ENCODE measurements around the gene GCHFR.

Gene GCHFR

DNA sequence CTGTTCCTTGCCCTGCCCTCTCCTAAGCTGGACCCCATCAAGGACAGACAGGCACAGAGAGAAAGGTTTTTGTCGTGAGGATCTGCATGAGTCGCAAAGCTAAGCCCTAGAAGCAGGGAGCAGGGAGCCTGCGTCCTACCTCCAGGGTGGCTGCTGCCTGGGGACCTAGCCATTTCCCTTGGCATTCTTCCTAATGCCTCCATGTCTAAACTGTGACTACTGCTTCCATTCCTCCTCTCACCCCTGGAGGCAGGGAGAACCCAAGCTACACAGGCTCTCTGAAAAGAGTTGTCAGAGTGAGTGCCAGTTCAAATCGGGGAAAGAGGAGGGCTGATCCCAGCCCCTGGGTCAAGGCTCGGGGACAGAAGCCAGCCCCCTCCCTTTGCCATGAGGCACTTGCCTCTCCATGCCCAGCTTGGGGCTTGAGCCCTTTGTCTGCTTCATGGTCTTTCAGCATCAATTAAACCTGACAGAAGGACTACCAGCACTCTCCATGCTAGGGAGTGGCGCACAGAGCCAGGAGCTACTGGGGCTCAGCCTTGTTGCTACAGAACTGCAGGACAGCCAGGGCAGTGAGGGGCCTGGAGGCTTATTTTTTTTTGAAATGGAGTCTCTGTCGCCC is 2.4 kb downstream of the GCHFR start:
- Histone ChIP-seq H3K9me3 (replicated peaks; ENCODE audit: insufficient read depth, low read length) (no peaks in the 10 kb centered on the region), H4K20me1 (ENCODE audit: insufficient read depth, low read length) (no peaks in the 10 kb centered on the region), H3K27ac (ENCODE audit: low read length) (no peak overlapping the region), H3K79me2 (ENCODE audit: low read length) (no peaks in the 10 kb centered on the region), H3K9me2 (replicated peaks; ENCODE audit: insufficient read depth, low read length) (no peaks in the 10 kb centered on the region), H2AFZ (ENCODE audit: low read length) (no peak overlapping the region), H3K36me3 (replicated peaks; ENCODE audit: insufficient read depth, low read length) (no peaks in the 10 kb centered on the region), H3K9ac (ENCODE audit: low read length) (no peak overlapping the region), H3K4me3 (ENCODE audit: low read length) (no peak overlapping the region), H3F3A (ENCODE audit: insufficient read depth, low read length) (peaks cover 19% of the 10 kb centered on the region), H3K4me1 (ENCODE audit: low read length) (peaks cover 22% of the 10 kb centered on the region), H3K27me3 (replicated peaks; ENCODE audit: insufficient read depth, low read length) (no peaks in the 10 kb centered on the region), H3K4me2 (ENCODE audit: low read depth, low read length) (no peak overlapping the region)
- DNase-seq = no peak
- TF ChIP-seq EZH2 (optimal IDR thresholded peaks at IDR 0.05; ENCODE audit: low read depth, low read length) (no peak), EZH2phosphoT487 (IDR thresholded peaks at IDR 0.05; ENCODE audit: low read length) (no peak), CTCF (IDR thresholded peaks at IDR 0.05; ENCODE audit: low read length) (no peak)

DNA sequence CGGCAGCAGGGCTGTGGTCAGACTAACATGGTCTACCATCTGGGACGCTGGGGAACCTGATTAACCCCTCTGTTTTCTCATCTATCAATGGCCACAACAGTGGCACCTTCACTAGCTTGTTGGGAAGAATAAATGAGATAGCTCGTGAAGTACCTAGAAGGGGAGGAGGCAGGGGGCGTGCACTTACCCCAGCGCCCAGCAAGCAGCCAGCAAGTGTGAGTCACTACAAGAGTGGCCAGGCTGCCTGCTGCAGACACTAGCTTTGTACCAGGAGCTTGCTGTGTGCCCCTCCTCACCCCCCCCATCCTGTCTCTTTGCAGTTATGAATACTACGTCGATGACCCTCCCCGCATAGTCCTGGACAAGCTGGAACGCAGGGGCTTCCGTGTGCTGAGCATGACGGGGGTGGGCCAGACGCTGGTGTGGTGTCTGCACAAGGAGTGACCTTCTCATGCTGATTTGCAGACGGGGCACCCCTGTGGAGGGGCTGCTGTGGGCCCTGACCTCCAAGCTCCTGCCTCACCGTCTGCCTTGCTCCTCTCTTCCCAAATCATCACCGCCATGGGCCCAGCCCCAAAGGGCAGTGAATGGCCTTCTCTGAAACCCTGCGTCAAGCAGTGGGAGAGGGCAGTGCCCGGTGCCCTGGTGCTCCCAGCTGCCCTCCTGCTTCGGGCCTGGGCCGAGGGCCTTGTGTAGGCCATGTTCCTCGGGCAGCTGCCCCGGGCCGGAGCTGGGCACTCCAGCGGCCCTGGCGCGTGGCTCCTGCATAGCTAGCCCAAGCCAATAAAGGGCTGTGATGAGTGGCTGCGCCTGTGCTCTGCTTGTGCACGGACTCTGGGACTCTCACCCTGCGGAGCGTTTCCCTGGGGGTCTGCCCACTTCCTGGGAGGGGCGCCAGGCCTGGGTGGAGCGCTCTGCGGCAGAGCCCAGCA is 3.3 kb downstream of the GCHFR start:
- peaks cover 22% of the 10 kb centered on the region for H3K4me1 ChIP-seq (ENCODE audit: low read length)

DNA sequence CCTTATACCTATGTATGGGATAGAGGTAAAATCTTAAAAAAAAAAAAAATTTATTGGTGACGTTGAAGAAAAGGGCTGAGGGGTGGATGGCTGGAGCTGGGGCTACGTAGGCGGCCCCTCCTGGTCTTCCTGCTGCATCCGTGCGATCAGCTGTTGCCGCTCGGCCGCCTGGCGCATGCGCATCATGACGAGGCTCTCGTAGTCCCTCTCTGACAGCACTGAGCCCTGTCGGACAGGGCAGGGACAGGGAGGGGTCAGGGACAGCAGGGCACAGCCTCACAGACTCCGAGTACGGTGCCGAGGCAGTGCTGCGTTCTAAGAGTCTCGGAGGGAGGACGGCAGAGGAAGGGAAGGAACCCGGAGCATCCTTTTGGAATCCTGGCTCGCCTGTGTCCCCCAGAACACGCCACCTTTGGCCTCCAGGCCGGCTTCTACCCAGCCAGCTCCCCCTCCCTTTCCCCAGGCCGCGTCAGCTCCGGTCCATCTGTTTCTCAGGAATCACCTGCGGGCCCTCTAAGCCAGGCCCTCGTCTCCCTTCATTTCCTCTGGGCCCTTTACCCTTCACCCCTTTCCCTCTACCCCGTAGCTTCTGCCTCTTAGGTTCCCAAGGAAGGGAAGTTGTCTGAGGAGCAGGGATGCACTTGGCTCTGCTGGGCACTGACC is 4.1 kb downstream of the GCHFR start:
- TF ChIP-seq EZH2 (optimal IDR thresholded peaks at IDR 0.05; ENCODE audit: low read depth, low read length) = no peak
- TF ChIP-seq CTCF (IDR thresholded peaks at IDR 0.05; ENCODE audit: low read length) = no peak
- TF ChIP-seq EZH2phosphoT487 (IDR thresholded peaks at IDR 0.05; ENCODE audit: low read length) = no peak
- H3K27ac ChIP-seq (ENCODE audit: low read length) = no peak overlapping the region
- no peak overlapping the region for H2AFZ ChIP-seq (ENCODE audit: low read length)
- H3K4me3 ChIP-seq (ENCODE audit: low read length) = no peak overlapping the region
- no peaks in the 10 kb centered on the region for H3K36me3 ChIP-seq (replicated peaks; ENCODE audit: insufficient read depth, low read length)
- H3F3A ChIP-seq (ENCODE audit: insufficient read depth, low read length) = peaks cover 19% of the 10 kb centered on the region
- DNase-seq = no peak
- no peaks in the 10 kb centered on the region for H4K20me1 ChIP-seq (ENCODE audit: insufficient read depth, low read length)
- H3K27me3 ChIP-seq (replicated peaks; ENCODE audit: insufficient read depth, low read length) = no peaks in the 10 kb centered on the region
- no peak overlapping the region for H3K4me2 ChIP-seq (ENCODE audit: low read depth, low read length)
- H3K9me3 ChIP-seq (replicated peaks; ENCODE audit: insufficient read depth, low read length) = no peaks in the 10 kb centered on the region
- no peak overlapping the region for H3K9ac ChIP-seq (ENCODE audit: low read length)
- no peaks in the 10 kb centered on the region for H3K9me2 ChIP-seq (replicated peaks; ENCODE audit: insufficient read depth, low read length)
- no peaks in the 10 kb centered on the region for H3K79me2 ChIP-seq (ENCODE audit: low read length)
- peaks cover 22% of the 10 kb centered on the region for H3K4me1 ChIP-seq (ENCODE audit: low read length)

More for the DNA sequence above, 3.3 kb downstream of the GCHFR start:
- DNase-seq = no peak
- Histone ChIP-seq H3K27me3 (replicated peaks; ENCODE audit: insufficient read depth, low read length) (no peaks in the 10 kb centered on the region), H3F3A (ENCODE audit: insufficient read depth, low read length) (peaks cover 19% of the 10 kb centered on the region), H3K9ac (ENCODE audit: low read length) (no peak overlapping the region), H3K9me2 (replicated peaks; ENCODE audit: insufficient read depth, low read length) (no peaks in the 10 kb centered on the region), H3K4me2 (ENCODE audit: low read depth, low read length) (no peak overlapping the region), H3K4me3 (ENCODE audit: low read length) (no peak overlapping the region), H3K9me3 (replicated peaks; ENCODE audit: insufficient read depth, low read length) (no peaks in the 10 kb centered on the region), H4K20me1 (ENCODE audit: insufficient read depth, low read length) (no peaks in the 10 kb centered on the region), H3K79me2 (ENCODE audit: low read length) (no peaks in the 10 kb centered on the region), H3K27ac (ENCODE audit: low read length) (no peak overlapping the region), H2AFZ (ENCODE audit: low read length) (no peak overlapping the region), H3K36me3 (replicated peaks; ENCODE audit: insufficient read depth, low read length) (no peaks in the 10 kb centered on the region)
- TF ChIP-seq CTCF (IDR thresholded peaks at IDR 0.05; ENCODE audit: low read length) (no peak), EZH2 (optimal IDR thresholded peaks at IDR 0.05; ENCODE audit: low read depth, low read length) (no peak), EZH2phosphoT487 (IDR thresholded peaks at IDR 0.05; ENCODE audit: low read length) (no peak)

Data from MM.1S (cell line).